ENCODE data around the gene IL7R.

DNA sequence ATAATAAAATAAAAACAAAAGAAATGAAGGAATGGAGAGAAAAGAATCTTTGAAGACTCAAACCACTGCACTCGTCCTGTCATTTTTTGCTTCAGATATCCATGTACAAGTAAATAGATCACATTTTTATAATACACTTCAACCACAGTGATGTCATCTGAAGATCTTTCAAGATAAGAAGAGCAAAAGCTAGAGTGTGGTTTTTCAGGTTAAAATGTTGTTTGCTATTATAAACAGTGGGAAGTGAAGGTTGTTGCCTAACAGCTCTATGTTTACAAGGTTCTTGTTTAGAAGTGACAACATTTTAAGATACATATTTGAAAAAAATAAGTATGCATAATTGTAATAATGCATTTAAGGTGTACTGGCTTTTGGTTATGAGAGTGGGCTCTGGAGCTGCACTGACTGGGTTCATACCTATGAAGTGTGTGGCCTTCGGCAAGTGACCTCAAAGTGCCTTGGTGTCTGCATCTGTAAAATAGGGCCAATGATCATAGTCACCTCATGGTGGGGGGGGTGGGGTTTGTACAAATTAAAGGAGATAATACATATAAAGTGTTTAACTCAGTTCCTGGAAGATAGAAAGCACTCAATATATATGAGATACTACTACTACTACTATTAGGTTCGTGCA, 45.5 kb upstream of the IL7R start:
- TF ChIP-seq POLR2A (IDR thresholded peaks at IDR 0.05), result peak in 1 of 2 donors; percentile 13
- TF ChIP-seq CTCF (IDR thresholded peaks at IDR 0.05), result no peak
